DOHH2 (cell line): Measurements from ENCODE around the gene NCAM2.

Experiments used
- EZH2phosphoT487 ChIP-seq: fragments of 200-600 bp; sonication (generic); IDR thresholded peaks from 2 replicates; pipeline ENCODE4 v1.6.1; 2017; ENCODE audit warnings: borderline replicate concordance, mild to moderate bottlenecking, antibody characterized with exemption, low read length, moderate library complexity, mixed read lengths
- TF ChIP-seq, protein P1 (sequence below): fragments of 200-600 bp; sonication (generic); IDR thresholded peaks from one replicate; pipeline ENCODE4 v1.5.1; 2014; ENCODE audit warnings: antibody characterized with exemption, mild to moderate bottlenecking, low read depth, low read length; ENCODE audit not compliant: poor library complexity, severe bottlenecking

DNA sequence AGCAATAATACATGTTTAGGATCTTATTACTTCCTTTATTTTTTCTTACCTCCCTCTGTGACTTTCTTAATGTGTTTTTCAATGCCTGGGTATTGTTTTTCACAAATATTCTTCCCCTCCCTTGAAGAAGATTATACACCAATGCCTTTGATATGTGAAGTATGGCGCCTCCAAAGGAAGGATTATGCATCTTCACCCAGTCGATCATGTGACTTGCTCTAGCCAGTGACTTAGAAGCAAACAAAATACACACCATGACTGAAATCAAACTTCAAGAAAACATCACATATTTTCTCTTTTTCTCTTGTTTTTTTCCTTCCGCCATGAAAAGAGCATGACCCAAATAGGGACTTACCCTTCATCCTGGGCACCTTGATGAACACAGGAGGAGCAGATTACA lies 297.1 kb downstream of the NCAM2 start:
- TF ChIP-seq, protein P1, sequence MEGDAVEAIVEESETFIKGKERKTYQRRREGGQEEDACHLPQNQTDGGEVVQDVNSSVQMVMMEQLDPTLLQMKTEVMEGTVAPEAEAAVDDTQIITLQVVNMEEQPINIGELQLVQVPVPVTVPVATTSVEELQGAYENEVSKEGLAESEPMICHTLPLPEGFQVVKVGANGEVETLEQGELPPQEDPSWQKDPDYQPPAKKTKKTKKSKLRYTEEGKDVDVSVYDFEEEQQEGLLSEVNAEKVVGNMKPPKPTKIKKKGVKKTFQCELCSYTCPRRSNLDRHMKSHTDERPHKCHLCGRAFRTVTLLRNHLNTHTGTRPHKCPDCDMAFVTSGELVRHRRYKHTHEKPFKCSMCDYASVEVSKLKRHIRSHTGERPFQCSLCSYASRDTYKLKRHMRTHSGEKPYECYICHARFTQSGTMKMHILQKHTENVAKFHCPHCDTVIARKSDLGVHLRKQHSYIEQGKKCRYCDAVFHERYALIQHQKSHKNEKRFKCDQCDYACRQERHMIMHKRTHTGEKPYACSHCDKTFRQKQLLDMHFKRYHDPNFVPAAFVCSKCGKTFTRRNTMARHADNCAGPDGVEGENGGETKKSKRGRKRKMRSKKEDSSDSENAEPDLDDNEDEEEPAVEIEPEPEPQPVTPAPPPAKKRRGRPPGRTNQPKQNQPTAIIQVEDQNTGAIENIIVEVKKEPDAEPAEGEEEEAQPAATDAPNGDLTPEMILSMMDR = no peak
- TF ChIP-seq EZH2phosphoT487 = no peak
